ENCODE results near the gene MINDY1.

Gene MINDY1

GRCh38 chr1:150955280-150955679 is 51.4 kb downstream of the MINDY1 start:
- no peak for DNase-seq (ENCODE audit: low read depth)
- no peaks in the 10 kb centered on the region for H3K4me1 ChIP-seq (ENCODE audit: control insufficient read depth, insufficient read depth, low read length)
- H3K27me3 ChIP-seq (replicated peaks; ENCODE audit: control insufficient read depth, insufficient read depth, low read length), result no peaks in the 10 kb centered on the region
- no peak overlapping the region for H3K4me3 ChIP-seq (ENCODE audit: low read length)
- no peak overlapping the region for H3K9ac ChIP-seq (ENCODE audit: low read length)
- H3K9me3 ChIP-seq (ENCODE audit: control insufficient read depth, low read length), result no peaks in the 10 kb centered on the region
- peaks cover 74% of the 10 kb centered on the region for H3K36me3 ChIP-seq (ENCODE audit: control insufficient read depth, insufficient read depth, low read length, severe bottlenecking)

GRCh38 chr1:150954708-150955107 is 52.0 kb downstream of the MINDY1 start:
- Histone ChIP-seq H3K27me3 (replicated peaks; ENCODE audit: control insufficient read depth, insufficient read depth, low read length) (no peaks in the 10 kb centered on the region), H3K9ac (ENCODE audit: low read length) (no peak overlapping the region), H3K4me3 (ENCODE audit: low read length) (no peak overlapping the region), H3K4me1 (ENCODE audit: control insufficient read depth, insufficient read depth, low read length) (no peaks in the 10 kb centered on the region), H3K36me3 (ENCODE audit: control insufficient read depth, insufficient read depth, low read length, severe bottlenecking) (peaks cover 80% of the 10 kb centered on the region), H3K9me3 (ENCODE audit: control insufficient read depth, low read length) (no peaks in the 10 kb centered on the region)
- DNase-seq (ENCODE audit: low read depth), result no peak
